ENCODE data around the gene STBD1.

- TF ChIP-seq NFXL1 (CRISPR knock-in tag; IDR thresholded peaks at IDR 0.05) (no peak), ATF7 (IDR thresholded peaks at IDR 0.05) (no peak), L3MBTL2 (IDR thresholded peaks at IDR 0.05) (no peak), CTCF (IDR thresholded peaks at IDR 0.05 in 2 of 3, conservative IDR thresholded peaks at IDR 0.05 in 1 of 3; ENCODE audit: insufficient read depth in 2 of 3, low read depth in 1 of 3, low read length in 3 of 3) (no peak), CREB1 (IDR thresholded peaks at IDR 0.05) (no peak), CREB1 (CRISPR knock-in tag; IDR thresholded peaks at IDR 0.05) (no peak), CGGBP1 (CRISPR knock-in tag; IDR thresholded peaks at IDR 0.05) (no peak), ARNT (IDR thresholded peaks at IDR 0.05) (no peak), ZNF263 (CRISPR knock-in tag; IDR thresholded peaks at IDR 0.05; ENCODE audit: borderline replicate concordance) (no peak), HNRNPLL (IDR thresholded peaks at IDR 0.05; ENCODE audit: low read depth, low read length, poor library complexity, severe bottlenecking) (no peak), MTA2 (IDR thresholded peaks at IDR 0.05; ENCODE audit: low read depth) (no peak), NONO (IDR thresholded peaks at IDR 0.05; ENCODE audit: low read depth in 2 of 2, low read length in 1 of 2) (no peak), CBX5 (IDR thresholded peaks at IDR 0.05; ENCODE audit: borderline replicate concordance, low read depth) (no peak)
Observed at GRCh38 chr4:76306882-76307659, 538 bp downstream of the STBD1 start.
